Measurements from ENCODE around the gene UGT1A1. TPM values are rescaled to one million over a fixed set of nuclear protein-coding genes. Genes with fewer than 3 reads are reported as not detected.

Gene UGT1A1
- total RNA-seq, 1 experiment from 2014 or later = not detected

DNA sequence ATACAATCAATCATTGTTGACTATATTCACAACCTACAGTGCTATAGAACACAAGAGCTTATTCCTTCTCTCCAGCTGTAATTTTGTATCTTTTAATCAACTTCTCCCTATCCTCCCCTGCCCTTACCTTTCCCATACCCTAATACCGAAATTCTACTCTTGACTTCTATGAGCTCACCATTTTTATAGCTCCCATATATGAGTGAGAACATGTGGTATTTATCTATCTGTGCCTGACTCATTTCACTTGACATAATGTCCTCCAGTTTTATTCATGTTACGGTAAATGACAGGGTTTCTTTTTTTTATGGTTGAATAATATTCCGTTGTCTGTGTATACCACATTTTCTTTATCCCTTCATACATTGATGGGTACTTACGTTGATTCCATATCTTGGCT is 20.7 kb downstream of the UGT1A1 start:
- ChIA-PET RAD21 (ENCODE audit: low non-redundant PET in 1 of 2, low total read pairs in 2 of 2, uncharacterized antibody in 2 of 2, unreplicated experiment in 2 of 2) (no interaction called here), POLR2A (no interaction called here), CTCF (no interaction called here)
- Histone ChIP-seq H3K9ac (ENCODE audit: low read length) (no peak overlapping the region), H3K4me3 (replicated peaks in 1 of 2; ENCODE audit: low read depth in 1 of 2, low read length in 2 of 2) (no peak overlapping the region), H3K9me2 (ENCODE audit: insufficient read depth) (no peaks in the 10 kb centered on the region), H3K36me3 (ENCODE audit: control insufficient read depth in 1 of 2, insufficient read depth in 2 of 2, low read length in 2 of 2) (no peaks in the 10 kb centered on the region), H3K79me2 (ENCODE audit: insufficient read depth, low read length) (no peaks in the 10 kb centered on the region), H3K4me2 (ENCODE audit: low read length) (no peak overlapping the region), H3K4me1 (ENCODE audit: control insufficient read depth in 1 of 2, insufficient read depth in 2 of 2, low read length in 2 of 2) (no peaks in the 10 kb centered on the region), H3K27ac (ENCODE audit: low read depth, low read length) (no peak overlapping the region), H4K20me1 (ENCODE audit: insufficient read depth) (no peaks in the 10 kb centered on the region), H3K9me3 (ENCODE audit: control insufficient read depth in 1 of 2, insufficient read depth in 1 of 2, low read depth in 1 of 2, low read length in 2 of 2) (no peaks in the 10 kb centered on the region), H2AFZ (ENCODE audit: low read depth, low read length, poor library complexity, severe bottlenecking) (no peak overlapping the region), H3K27me3 (ENCODE audit: insufficient read depth, low read length) (no peaks in the 10 kb centered on the region)
- ATAC-seq (no peak), DNase-seq (ENCODE audit: low read depth, low spot score) (no peak)
- intact Hi-C loops (cut with micrococcal nuclease) = no loop called here
- BruUV-seq (replicated peaks) = no TSS peak
- TF ChIP-seq ZBTB33 (IDR thresholded peaks at IDR 0.05; ENCODE audit: extremely low read depth, insufficient replicate concordance, low read length) (no peak), CEBPB (IDR thresholded peaks at IDR 0.05; ENCODE audit: low read depth) (no peak), POLR2AphosphoS5 (IDR thresholded peaks at IDR 0.05; ENCODE audit: low read depth, low read length) (no peak), CBX3 (IDR thresholded peaks at IDR 0.05; ENCODE audit: low read depth) (no peak), YY1 (IDR thresholded peaks at IDR 0.05; ENCODE audit: extremely low read depth, insufficient replicate concordance, low read depth, low read length) (no peak), ZFX (IDR thresholded peaks at IDR 0.05) (no peak), JUND (IDR thresholded peaks at IDR 0.05) (no peak), REST (IDR thresholded peaks at IDR 0.05; ENCODE audit: low read depth) (no peak), EZH2phosphoT487 (IDR thresholded peaks at IDR 0.05; ENCODE audit: borderline replicate concordance) (no peak), FOSL1 (IDR thresholded peaks at IDR 0.05; ENCODE audit: low read depth) (no peak), ELF1 (IDR thresholded peaks at IDR 0.05; ENCODE audit: borderline replicate concordance, low read depth) (no peak), SIN3A (IDR thresholded peaks at IDR 0.05; ENCODE audit: low read depth) (no peak), ZNF274 (IDR thresholded peaks at IDR 0.05; ENCODE audit: low read depth, low read length) (no peak), SRF (IDR thresholded peaks at IDR 0.05; ENCODE audit: low read depth) (no peak), EGR1 (IDR thresholded peaks at IDR 0.05; ENCODE audit: low read depth) (no peak)
- TF ChIP-seq, protein P1, sequence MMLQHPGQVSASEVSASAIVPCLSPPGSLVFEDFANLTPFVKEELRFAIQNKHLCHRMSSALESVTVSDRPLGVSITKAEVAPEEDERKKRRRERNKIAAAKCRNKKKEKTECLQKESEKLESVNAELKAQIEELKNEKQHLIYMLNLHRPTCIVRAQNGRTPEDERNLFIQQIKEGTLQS (IDR thresholded peaks at IDR 0.05) = no peak
